Measurements from ENCODE around the gene DRC3. TPM values are rescaled to one million over a fixed set of nuclear protein-coding genes. Genes with fewer than 3 reads are reported as not detected.

The DRC3 gene
- total RNA-seq, 2 experiments from 2014 or later, result 0.40 to 0.64 TPM

DNA sequence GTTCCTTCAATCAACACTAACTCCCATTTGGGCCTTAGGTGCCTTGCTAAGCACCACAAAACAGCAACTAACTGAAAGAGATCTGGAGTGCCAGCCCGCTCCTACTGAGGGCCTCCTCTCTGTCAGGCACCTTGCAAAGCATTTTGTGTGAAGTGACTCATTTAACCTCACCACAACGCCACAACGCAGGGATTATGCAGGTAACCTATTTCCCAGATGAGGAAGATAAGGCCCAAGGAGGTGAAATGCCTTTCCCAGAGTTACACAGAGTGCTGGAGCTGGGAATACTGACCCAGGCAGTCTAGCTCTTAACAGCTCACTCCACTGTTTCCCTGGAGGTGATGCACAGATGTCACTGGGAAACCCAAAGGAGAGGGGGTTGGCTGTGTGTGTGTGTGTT lies 32.8 kb downstream of the DRC3 start:
- no peak for DNase-seq
- Mint-ChIP-seq H3K27me3 (ENCODE audit: low read depth) (no peaks in the 10 kb centered on the region), H3K9me3 (no peaks in the 10 kb centered on the region), H3K36me3 (ENCODE audit: low read depth) (peaks cover 7% of the 10 kb centered on the region), H3K4me3 (no peak overlapping the region), H3K27ac (no peak overlapping the region), H3K4me1 (ENCODE audit: low read depth) (no peaks in the 10 kb centered on the region)
- CTCF ChIA-PET, result no interaction called here
- intact Hi-C loops (cut with micrococcal nuclease), result no loop called here

DNA sequence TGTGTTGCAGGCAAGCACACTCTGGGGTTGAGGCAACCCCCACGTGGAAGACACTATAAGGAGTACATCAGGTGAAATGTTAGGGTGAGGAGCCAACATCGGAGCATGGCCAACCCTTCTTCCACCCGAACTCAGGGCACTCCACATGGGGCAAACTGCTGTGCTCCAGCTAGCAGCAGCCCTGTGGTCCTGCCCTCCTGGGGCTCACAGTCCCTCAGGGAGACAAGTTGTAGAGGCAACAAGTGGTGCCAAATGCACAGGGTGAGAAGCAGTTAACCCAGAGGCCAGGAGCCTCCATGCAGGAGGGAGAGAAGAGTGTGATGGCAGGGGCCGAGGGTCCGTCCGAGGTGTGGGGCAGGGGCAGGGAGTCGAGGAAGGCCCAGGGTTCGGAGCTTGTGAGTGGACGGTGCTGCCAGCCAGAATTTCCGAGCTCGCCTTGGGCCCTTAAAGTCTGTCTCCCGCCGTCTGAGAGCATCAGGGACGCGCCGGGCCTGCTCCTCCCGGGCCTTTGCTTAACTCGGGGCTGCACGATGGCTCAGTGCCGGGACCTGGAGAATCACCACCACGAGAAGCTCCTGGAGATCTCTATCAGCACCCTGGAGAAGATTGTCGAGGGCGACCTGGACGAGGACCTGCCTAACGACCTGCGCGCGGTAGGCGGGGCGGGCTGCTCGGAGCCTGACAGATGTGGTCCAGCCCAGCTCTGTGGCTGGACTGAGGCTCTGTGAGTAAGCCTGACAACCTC lies 34.0 kb downstream of the DRC3 start:
- Mint-ChIP-seq H3K36me3 (ENCODE audit: low read depth) (peaks cover 7% of the 10 kb centered on the region), H3K27ac (no peak overlapping the region), H3K27me3 (ENCODE audit: low read depth) (no peaks in the 10 kb centered on the region), H3K4me1 (ENCODE audit: low read depth) (no peaks in the 10 kb centered on the region), H3K9me3 (no peaks in the 10 kb centered on the region), H3K4me3 (no peak overlapping the region)
- no peak for DNase-seq
- CTCF ChIA-PET, result interaction anchor here (0.5 kb wide), 1 partner anchor 736 kb away, joined by 3 read pairs; no protein-coding TSS in a partner anchor
- intact Hi-C loops (cut with micrococcal nuclease), result no loop called here

DNA sequence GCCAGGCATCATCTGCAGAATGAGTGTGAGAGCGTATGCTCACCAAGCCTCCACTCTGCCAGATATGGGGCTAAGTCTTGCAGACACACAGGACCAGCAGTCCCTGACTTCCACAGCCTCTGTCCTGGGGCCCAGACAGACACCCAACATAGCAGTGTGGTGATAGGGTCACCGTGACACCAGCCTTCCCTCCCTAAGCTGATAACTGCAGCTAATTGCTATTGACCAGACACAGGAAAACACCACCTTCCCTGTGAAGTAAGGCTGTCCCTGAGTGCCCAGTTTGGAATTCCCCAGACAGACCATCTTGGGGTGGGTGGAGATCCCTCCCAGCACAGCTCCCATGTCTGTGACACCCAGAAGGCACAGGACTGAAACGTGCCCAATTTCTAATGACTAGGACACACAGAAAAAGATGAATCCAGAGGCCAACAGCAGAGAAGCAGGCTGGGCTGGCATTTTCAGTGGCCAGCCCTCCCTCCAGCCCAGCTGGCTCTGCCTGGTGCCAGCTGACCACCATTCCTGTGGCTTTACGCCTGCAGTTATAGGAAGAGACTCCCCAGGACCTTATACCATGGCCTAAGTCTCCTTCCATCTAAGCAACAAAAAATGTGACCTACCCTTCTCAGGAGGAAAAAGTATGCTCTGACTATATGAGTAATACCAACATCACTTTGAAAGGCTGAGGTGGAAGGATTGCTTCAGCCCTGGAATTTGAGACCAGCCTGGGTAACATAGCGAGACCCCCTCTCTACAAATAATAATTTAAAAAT lies 36.0 kb downstream of the DRC3 start:
- intact Hi-C loops (cut with micrococcal nuclease), result no loop called here
- Mint-ChIP-seq H3K27me3 (ENCODE audit: low read depth) (no peaks in the 10 kb centered on the region), H3K4me3 (no peak overlapping the region), H3K9me3 (no peaks in the 10 kb centered on the region), H3K36me3 (ENCODE audit: low read depth) (peaks cover 8% of the 10 kb centered on the region), H3K27ac (no peak overlapping the region), H3K4me1 (ENCODE audit: low read depth) (no peaks in the 10 kb centered on the region)
- DNase-seq, result no peak
- CTCF ChIA-PET, result no interaction called here

DNA sequence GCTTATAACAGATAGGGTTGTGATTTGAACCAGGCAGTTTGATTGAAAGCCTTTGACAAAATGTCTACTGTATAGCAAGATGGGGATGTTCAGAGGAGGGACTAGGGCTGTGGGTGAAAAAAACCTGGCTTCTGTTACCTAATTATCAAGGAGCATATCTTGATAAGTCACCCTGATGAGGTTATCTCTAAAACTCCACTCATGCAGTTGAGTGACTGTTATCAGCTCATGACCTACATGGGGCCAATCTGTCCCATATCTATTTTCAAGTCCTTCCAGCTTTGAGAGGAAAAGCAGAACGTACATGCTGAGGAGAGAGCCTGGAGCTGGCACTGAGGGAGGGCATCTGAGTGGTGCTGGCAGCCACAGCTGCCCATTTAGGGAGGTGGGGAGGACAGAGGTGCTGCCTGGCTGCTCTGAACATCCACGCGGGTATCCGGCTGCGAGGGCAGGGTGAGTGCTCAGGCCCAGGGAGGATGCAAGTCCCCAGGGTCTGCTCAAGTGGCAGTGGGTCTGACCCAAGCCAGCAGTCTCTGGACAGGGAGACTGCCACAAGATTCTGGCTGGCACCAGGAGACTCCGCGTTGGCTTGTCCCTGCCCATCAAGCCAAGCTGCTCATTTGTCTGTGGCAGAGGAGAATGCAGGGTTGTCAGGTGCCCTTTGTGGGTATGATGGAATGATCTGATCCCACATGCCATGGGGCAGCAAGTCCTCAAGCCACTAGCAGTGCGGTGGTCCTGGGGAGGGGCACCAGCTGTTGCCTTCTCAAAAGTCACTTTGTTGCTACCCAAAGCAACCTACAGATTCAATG lies 37.2 kb downstream of the DRC3 start:
- Mint-ChIP-seq H3K4me3 (no peak overlapping the region), H3K4me1 (ENCODE audit: low read depth) (no peaks in the 10 kb centered on the region), H3K36me3 (ENCODE audit: low read depth) (peaks cover 8% of the 10 kb centered on the region), H3K27me3 (ENCODE audit: low read depth) (no peaks in the 10 kb centered on the region), H3K27ac (no peak overlapping the region), H3K9me3 (no peaks in the 10 kb centered on the region)
- intact Hi-C loops (cut with micrococcal nuclease), result no loop called here
- CTCF ChIA-PET, result interaction anchor here (0.6 kb wide), 1 partner anchor 83 kb away, joined by 4 read pairs; no protein-coding TSS in a partner anchor
- no peak for DNase-seq

DNA sequence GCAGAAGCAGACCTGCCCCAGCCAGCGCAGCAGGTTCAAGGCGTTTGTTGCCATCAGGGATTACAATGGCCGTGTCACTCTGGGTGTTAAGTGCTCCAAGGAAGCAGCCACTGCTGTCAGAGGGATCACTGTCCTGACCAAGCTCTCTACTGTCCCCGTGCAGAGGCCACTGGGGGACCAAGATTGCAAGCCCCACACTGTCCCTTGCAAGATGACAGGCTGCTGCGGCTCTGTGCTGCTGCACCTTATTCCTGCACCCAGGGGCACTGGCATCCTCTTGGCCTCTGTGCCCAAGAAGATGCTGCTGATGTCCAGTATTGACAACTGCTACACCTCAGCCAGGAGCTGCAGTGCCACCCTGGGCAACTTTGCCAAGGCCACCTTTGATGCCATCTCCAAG lies 38.6 kb downstream of the DRC3 start:
- no peaks in the 10 kb centered on the region for H3K9me3 Mint-ChIP-seq
- CTCF ChIA-PET, result no interaction called here

DNA sequence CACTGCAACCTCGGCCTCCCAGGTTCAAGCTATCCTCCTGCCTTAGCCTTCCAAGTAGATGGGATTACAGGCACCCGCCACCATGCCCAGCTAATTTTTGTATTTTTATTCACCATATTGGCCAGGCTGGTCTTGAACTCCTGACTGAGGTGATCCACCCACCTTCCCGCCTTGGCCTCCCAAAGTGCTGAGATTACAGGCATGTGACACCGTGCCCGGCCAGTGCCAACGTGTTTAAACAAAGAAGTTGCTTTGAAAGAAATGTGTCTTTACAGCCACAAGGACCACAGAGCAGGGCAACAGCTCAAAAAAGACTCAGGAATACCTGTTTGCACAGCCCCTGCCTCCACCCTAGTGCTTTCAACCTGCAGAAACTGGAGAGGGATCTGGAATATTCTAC lies 41.3 kb downstream of the DRC3 start:
- Mint-ChIP-seq H3K4me1 (ENCODE audit: low read depth) (no peaks in the 10 kb centered on the region), H3K9me3 (no peaks in the 10 kb centered on the region), H3K27me3 (ENCODE audit: low read depth) (no peaks in the 10 kb centered on the region), H3K4me3 (no peak overlapping the region), H3K36me3 (ENCODE audit: low read depth) (peaks cover 12% of the 10 kb centered on the region), H3K27ac (no peak overlapping the region)
- intact Hi-C loops (cut with micrococcal nuclease), result no loop called here
- no peak for DNase-seq
- CTCF ChIA-PET, result interaction anchor here (0.6 to 1.1 kb wide), 2 partner anchors 19 to 29 kb away, joined by 3 to 6 read pairs; no protein-coding TSS in a partner anchor

More for the DNA sequence above, 38.6 kb downstream of the DRC3 start:
- Mint-ChIP-seq H3K27me3 (ENCODE audit: low read depth) (no peaks in the 10 kb centered on the region), H3K36me3 (ENCODE audit: low read depth) (peaks cover 11% of the 10 kb centered on the region), H3K4me1 (ENCODE audit: low read depth) (no peaks in the 10 kb centered on the region), H3K4me3 (no peak overlapping the region), H3K27ac (no peak overlapping the region)
- intact Hi-C loops (cut with micrococcal nuclease), result no loop called here
- no peak for DNase-seq

DNA sequence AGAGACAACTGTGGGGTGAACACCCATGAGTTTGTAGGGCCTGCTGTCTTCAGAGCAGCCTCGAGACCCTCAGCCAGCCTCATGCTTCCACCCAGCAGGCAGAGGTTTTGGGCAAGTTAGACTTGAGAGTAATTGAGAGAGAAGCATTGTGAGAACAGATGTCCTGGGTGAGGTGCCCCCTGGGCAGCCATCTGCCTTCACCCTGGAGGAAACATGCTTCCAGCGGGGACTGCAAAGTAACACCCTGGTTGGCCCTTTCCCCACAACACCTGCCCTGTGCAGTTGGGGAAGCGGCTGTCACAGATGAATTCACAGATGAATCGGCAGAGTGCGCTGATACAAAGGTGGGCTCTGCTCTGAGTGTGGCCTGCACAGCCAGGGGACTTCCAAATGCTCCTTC lies 42.9 kb downstream of the DRC3 start:
- H3K4me1 Mint-ChIP-seq (ENCODE audit: low read depth), result no peaks in the 10 kb centered on the region
- H3K4me3 Mint-ChIP-seq, result no peak overlapping the region
- intact Hi-C loops (cut with micrococcal nuclease), result no loop called here
- H3K27ac Mint-ChIP-seq, result no peak overlapping the region
- DNase-seq, result no peak
- H3K36me3 Mint-ChIP-seq (ENCODE audit: low read depth), result peaks cover 9% of the 10 kb centered on the region
- no peaks in the 10 kb centered on the region for H3K27me3 Mint-ChIP-seq (ENCODE audit: low read depth)
- H3K9me3 Mint-ChIP-seq, result no peaks in the 10 kb centered on the region
- CTCF ChIA-PET, result interaction anchor here (1.0 kb wide), 1 partner anchor 10 kb away, joined by 4 read pairs; no protein-coding TSS in a partner anchor

DNA sequence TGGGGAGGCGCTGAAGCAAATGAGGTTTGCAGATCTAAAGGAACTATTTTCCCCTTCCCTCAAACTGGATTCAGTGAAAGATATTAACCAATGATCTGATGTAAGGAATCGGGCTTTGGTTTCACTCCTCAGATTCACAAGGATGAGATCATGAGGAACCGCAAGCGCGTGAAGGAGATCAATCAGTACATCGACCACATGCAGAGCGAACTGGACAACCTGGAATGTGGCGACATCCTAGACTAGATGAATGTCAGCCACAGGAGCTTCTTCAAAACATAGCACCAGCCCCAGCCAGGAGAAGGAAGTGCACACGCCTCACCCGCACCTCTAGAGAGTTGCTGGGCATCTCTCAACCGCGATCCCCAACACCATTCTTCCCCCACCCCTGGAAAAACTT lies 43.8 kb downstream of the DRC3 start:
- no peak overlapping the region for H3K27ac Mint-ChIP-seq
- DNase-seq, result no peak
- CTCF ChIA-PET, result interaction anchor here (1.0 kb wide), 1 partner anchor 9 kb away, joined by 4 read pairs; no protein-coding TSS in a partner anchor
- intact Hi-C loops (cut with micrococcal nuclease), result no loop called here
- no peaks in the 10 kb centered on the region for H3K9me3 Mint-ChIP-seq
- peaks cover 12% of the 10 kb centered on the region for H3K36me3 Mint-ChIP-seq (ENCODE audit: low read depth)
- H3K27me3 Mint-ChIP-seq (ENCODE audit: low read depth), result no peaks in the 10 kb centered on the region
- H3K4me1 Mint-ChIP-seq (ENCODE audit: low read depth), result no peaks in the 10 kb centered on the region
- no peak overlapping the region for H3K4me3 Mint-ChIP-seq

DNA sequence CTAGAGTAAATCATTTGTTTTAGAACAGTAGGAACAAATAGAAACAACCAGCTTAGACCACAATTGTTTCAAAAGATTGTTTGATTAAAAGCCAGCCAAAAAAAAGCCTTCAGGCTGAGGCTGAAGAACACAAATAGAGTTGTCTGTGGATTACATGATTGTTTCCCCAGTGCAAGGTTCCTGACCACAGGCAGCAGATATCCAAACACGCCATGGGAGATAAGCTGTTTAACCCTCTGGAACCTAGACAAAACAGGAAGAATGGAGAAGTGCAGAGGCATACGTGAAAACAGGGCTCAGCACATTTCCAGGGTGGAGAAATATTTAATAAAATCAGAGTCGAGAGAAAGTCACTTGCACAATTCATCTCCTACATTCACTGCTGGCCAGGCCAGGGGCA lies 45.3 kb downstream of the DRC3 start:
- Mint-ChIP-seq H3K27me3 (ENCODE audit: low read depth) (no peaks in the 10 kb centered on the region), H3K9me3 (no peaks in the 10 kb centered on the region), H3K4me1 (ENCODE audit: low read depth) (no peaks in the 10 kb centered on the region), H3K36me3 (ENCODE audit: low read depth) (peaks cover 13% of the 10 kb centered on the region), H3K4me3 (no peak overlapping the region), H3K27ac (no peak overlapping the region)
- no peak for DNase-seq
- intact Hi-C loops (cut with micrococcal nuclease), result no loop called here
- CTCF ChIA-PET, result no interaction called here

DNA sequence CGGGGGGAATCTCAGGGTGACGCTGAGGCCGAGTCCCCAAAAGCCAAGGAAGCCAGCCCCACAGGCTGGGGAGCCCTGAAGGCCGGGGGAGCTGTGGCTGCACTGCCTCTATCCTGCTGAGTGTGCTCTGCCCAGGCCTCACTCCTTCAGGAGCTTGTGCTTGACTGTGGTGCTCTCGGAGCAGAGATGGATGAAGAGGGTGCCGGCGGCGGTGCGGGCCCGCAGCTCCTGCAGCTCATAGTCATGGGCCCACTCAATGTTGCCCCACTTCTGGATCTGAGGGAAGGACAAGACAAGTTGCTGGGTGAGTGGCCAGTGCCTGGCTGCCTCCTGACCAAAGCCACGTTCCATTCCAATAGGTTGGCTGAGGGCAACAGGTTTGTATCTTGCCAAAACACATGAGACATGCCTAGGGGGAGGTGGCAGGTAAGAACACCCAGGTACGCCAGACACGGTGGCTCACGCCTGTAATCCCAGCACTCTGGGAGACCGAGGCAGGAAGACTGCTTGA lies 45.8 kb downstream of the DRC3 start:
- H3K27me3 Mint-ChIP-seq (ENCODE audit: low read depth), result no peaks in the 10 kb centered on the region
- no peaks in the 10 kb centered on the region for H3K4me1 Mint-ChIP-seq (ENCODE audit: low read depth)
- no peaks in the 10 kb centered on the region for H3K9me3 Mint-ChIP-seq
- no peak for DNase-seq
- H3K36me3 Mint-ChIP-seq (ENCODE audit: low read depth), result peaks cover 13% of the 10 kb centered on the region
- CTCF ChIA-PET, result interaction anchor here (0.6 kb wide), 1 partner anchor 205 kb away, joined by 5 read pairs; no protein-coding TSS in a partner anchor
- no peak overlapping the region for H3K4me3 Mint-ChIP-seq
- H3K27ac Mint-ChIP-seq, result no peak overlapping the region
- intact Hi-C loops (cut with micrococcal nuclease), result no loop called here

DNA sequence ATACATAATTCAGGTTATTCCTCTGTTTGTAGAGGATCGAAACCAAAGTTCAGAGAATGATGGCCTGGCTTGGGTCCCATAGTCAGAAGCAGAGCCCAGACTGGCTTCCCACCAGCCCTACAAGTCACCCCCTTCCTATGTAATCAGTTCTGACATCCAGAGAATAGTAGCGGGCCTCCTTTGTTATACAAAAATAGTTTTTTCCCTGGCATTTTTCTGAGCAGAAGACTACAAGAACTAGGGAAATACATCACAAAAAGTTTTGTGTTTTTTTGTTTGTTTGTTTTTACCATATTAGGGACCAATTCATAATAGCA lies 47.1 kb downstream of the DRC3 start:
- intact Hi-C loops (cut with micrococcal nuclease), result no loop called here
- H3K4me3 Mint-ChIP-seq, result no peak overlapping the region
- H3K36me3 Mint-ChIP-seq (ENCODE audit: low read depth), result peaks cover 16% of the 10 kb centered on the region
- H3K9me3 Mint-ChIP-seq, result no peaks in the 10 kb centered on the region
- H3K27me3 Mint-ChIP-seq (ENCODE audit: low read depth), result no peaks in the 10 kb centered on the region
- no peak for DNase-seq
- no peak overlapping the region for H3K27ac Mint-ChIP-seq
- CTCF ChIA-PET, result no interaction called here
- no peaks in the 10 kb centered on the region for H3K4me1 Mint-ChIP-seq (ENCODE audit: low read depth)

DNA sequence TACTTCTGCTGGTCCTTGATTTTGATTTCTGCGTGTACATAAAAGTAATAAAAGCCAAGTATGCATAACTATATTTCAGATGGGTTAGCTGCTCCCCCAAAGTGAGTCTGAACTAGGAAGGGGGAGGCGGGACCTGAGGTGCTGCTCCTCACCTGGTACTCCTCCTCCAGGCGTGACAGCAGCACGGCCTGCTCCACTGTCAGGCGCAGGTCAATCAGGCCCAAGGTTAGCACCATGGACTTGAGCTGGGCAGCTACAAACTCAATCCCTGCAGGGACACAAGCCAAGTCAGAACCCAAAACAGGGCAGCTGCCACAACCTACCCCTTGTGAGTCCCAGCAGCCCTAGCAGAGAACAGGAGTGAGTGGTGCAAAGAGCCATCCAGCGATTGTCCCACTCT lies 48.3 kb downstream of the DRC3 start:
- CTCF ChIA-PET, result no interaction called here
- no peak overlapping the region for H3K4me3 Mint-ChIP-seq
- peaks cover 9% of the 10 kb centered on the region for H3K4me1 Mint-ChIP-seq (ENCODE audit: low read depth)
- no peaks in the 10 kb centered on the region for H3K27me3 Mint-ChIP-seq (ENCODE audit: low read depth)
- intact Hi-C loops (cut with micrococcal nuclease), result no loop called here
- peaks cover 14% of the 10 kb centered on the region for H3K36me3 Mint-ChIP-seq (ENCODE audit: low read depth)
- H3K9me3 Mint-ChIP-seq, result no peaks in the 10 kb centered on the region
- no peak for DNase-seq
- H3K27ac Mint-ChIP-seq, result no peak overlapping the region

Measured in activated naive CD4-positive, alpha-beta T cell treated with anti-CD3 and anti-CD28 coated beads for 36 hours (primary cell).